NCI-H2029 treated with DMSO at 0.1 percent for 48 hours (cell line): ENCODE measurements around the gene PCDH15.

Source experiments
- DNase-seq: peaks from one replicate; lab custom pipeline; 2025; lab: John Stamatoyannopoulos, UW

PCDH15 gene

DNA sequence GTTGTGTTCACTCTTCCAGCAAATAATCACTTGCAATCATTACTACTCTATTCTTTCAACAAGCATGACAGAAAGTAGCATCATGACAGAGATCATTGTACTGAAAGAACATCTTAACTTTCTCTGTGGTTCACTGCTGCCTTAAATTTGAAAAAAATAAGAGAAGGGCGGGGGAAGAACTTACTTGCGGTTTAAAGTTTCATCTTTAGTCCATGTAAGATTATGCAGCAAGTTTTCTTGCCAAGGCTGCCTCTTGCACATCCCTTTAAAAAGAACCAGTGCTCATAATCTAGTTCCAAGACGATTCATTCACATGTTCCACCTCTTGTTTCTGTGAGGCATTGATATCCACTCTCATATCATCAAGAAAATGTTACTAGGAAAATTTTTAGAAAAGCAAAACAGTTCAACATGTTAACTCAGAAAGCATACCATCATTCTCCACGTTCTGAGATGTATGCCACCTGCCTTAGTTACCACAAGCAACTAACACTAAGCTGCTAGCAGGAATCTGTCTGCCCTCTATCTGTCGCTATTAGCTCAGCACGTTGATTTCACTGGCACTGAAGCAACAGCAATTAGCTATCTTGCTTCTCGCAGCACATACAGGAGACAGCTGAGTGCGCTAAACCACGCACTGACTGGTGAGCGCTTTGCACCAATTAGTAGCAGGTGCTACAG is at the start of gene PCDH15:
TSS of gene PCDH15 (minus strand) at position 491 of the 681 bp plus-strand sequence. CDS start 136,969 bp downstream, outside the sequence.
- no peak for DNase-seq

DNA sequence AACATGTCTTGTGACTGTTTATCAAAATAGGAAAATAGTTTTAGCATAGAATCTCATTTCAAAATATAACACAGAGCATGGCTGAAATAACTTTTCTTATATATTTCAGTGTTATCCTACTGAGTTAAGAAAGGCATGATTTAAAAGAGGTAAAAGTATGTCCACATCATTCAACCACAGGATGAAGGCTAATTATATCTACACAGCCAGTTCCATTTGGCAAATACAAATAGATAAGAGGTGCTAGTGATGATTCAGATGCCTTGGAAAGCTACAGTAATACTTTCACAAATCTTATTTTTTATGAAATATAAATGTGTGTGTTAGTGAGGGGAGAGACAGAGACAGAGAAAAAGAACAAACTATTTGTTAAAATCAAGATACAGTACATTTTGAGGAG is 42.9 kb upstream of the PCDH15 start:
- DNase-seq: no peak

DNA sequence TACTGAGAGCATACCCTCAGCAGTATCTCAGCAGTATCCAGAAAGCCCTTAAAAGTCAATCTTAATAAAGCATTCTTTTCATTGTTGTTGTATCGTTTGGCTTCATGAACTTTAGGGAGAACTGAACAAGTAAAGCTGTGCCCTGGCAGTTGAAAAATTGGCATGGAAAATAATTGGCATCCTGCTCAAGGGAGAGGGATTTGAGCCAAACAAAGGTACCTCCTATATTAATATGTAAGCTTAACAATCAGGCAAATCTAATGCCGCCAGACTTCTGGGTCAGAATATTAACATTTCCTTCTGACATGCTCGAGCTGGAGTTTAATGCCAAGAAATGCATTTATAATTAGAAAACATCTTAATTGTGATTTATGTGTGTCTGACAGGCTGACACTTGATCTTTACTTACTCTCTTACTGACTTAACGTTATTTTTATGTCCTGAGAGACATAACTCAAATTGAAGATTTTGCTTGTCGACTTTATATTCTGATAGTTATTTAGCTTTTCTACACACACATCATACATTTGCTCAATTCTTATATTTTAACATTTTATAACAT is 42.1 kb upstream of the PCDH15 start:
- no peak for DNase-seq

GRCh38 chr10:54837479-54837878 is 36.4 kb upstream of the PCDH15 start:
- no peak for DNase-seq

DNA sequence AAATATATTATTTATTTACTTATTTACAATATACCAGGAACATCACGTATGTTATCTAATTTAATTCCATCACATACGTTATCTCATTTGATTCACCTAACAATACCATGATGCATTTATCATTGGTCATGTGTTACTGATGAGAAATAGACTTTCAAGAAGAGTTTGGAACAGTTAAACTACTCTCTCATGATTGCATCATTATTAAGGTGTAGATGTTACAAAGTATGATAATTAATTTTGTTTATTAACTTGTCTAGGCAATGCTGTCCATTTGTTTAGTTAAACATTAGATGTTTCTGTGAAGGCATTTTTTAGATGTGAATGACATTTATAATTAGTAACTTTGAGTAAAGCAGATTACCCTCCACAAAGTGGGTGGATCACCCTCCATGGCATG is 32.0 kb upstream of the PCDH15 start:
- no peak for DNase-seq

DNA sequence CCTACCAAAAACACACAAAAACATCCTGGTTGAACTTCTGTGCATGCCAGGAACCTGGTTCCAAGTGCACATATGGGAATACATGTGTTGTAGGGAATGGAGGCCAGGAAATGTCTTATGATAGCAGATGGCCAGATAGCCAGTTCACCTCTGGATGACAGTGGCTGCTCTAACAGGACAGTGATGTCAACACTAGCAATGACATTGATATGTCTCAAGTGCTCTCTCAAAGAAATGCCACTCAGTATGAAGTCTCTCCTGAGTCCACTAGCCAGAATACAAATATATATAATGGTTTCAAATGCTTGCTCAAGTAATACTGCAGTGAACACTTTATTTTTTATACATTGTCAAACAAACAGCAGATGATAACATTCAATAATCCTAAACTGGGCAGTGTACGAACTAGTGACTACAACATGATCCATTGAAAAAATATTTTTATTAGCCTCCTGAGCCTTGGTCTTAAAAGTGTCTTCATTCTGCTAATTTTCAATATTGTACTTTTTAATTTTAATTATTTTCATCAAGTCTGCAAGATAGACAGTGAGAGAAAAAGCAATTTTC is 26.0 kb upstream of the PCDH15 start:
- no peak for DNase-seq

GRCh38 chr10:54815583-54815982 is 14.6 kb upstream of the PCDH15 start:
- no peak for DNase-seq

DNA sequence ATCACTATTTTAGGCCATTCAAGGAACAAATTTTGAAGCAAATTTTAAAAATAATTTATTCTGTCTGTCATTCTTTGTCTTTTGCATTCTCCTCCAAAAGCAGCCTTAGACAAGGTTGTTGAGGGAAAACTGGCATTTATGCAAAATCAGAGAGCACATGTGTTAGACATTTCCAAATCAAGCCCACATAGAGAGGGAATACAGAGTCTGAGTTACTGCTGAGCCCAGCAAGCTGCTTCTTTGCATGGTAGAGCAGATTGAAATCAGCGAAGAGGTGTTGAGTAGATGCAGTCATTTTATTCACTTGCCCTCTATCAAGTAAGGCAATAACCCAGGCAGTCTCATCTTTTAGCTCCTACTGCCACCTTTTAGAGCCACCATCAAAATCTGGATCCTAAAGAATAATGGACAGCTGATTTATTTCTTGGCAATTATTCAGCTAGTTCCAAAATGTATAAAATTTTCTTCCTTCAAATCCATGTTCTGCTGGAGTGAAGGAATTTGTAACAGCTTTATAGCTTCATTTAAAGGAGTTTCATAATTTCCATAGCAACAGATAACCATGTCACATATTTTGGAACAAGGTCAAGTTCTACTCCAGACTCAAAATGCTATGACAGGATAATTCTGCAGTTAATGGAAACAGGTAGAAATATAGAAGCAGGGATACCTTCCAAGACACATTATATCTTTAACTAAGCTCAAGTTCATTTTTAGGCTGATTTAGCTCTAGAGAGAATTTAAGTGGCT is 7.3 kb upstream of the PCDH15 start:
- no peak for DNase-seq

GRCh38 chr10:54799506-54799905 is 1.5 kb downstream of the PCDH15 start:
- DNase-seq: no peak

GRCh38 chr10:54797636-54798321 is 3.3 kb downstream of the PCDH15 start:
- no peak for DNase-seq

- DNase-seq: no peak
Measured at GRCh38 chr10:54796881-54797280, 4.2 kb downstream of the PCDH15 start.

DNA sequence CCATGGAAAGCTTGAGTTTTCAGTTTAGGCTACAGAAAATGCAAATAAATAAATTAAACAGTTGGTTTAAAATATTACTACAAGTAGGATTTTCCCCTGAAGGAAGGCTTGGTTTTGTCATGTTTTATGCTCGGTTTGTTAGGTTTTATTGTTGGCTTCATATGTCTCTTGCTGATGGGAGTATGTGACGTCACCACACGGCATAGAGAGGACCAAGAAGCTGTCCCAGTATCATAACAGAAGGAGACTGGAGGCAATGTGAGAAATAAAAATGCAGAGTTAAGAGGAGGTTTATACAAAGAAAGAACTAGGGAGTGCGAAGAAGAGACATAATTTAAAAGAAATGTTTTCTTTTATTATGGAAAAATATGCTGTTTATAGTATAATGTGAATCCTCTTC is 24.4 kb downstream of the PCDH15 start:
- DNase-seq: no peak

DNA sequence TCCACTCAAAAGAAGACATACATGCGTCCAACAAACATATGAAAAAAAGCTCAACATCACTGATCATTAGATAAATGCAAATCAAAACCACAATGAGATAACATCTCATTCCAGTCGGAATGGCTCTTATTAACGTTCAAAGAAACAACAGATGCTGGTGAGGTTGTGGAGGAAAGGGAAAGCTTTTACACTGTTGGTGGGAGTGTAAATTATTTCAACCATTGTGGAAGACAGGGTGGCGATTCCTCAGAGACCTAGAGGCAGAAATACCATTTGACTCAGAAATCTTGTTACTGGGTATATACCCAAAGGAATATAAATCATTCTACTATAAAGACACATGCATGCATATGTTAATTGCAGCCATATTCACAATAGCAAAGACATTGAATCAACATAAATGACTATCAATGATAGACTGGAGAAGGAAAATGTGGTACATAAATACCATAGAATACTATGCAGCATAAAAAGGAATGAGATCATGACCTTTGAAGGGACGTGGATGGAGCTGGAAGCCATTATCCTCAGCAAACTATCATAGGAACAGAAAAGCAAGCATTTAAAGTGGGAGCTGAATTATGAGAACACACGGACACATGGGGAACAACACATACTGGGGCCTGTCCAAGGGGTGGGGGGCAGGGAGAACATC is 28.4 kb downstream of the PCDH15 start:
- DNase-seq: no peak

DNA sequence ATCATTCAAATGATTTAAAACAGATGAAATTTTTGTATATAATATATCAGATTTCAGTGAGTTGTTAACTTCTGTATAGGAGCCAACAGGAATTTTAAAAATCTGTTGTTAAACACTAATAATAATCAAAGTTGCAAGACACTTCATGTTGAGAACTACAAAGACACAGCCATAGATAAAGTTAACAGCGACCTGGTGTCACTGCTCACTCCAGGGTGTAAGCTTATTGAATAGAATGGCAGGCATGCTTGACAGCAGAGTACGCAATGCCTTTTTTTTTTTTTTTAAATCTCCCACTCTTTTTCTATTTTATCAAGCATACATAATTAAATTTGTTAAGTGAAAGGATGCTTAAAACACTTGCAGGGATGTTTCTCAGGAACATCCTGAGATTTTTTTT is 32.0 kb downstream of the PCDH15 start:
- no peak for DNase-seq

- no peak for DNase-seq
Measured at GRCh38 chr10:54758791-54759190, 42.2 kb downstream of the PCDH15 start.

GRCh38 chr10:54749623-54750022 is 51.4 kb downstream of the PCDH15 start:
- no peak for DNase-seq

DNA sequence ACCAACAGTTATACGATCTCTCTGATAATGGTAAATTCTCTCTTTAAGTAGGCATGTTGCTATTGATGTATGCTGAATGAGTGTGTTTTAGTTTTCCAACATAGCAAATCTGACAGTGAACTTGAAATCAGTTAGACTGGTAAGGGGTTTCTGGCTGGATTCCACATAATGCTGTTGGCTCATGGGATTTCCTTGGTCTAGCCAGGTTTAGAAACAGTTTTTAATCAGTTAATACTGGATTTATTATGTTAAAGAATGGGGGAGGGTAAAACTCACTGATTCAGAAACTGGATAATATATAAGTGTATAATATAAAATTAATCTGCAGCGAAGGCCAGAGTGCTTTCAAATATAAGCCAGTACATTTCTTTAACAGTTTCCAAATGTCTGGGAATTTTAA is 55.6 kb downstream of the PCDH15 start:
- no peak for DNase-seq

DNA sequence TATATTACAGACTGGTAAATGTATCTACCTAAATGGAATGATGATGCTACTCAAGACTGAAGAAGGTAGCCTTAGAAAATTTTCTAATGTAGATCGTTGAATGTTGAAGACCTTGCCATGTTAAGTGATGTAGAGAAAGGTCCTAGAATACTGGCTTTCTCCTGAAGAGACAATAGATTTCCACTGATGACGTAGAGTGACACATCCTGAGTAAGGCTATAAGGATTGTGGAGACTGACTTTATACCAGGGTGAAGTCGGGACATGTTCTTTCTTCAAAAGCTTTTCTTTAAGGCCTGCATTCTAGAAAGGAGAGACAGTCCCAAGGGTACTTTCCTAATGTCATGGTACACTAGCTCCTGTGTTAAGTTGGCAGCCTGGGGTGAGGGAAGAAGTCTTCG is 58.6 kb downstream of the PCDH15 start:
- no peak for DNase-seq

- no peak for DNase-seq
Measured at GRCh38 chr10:54728511-54728910, 72.5 kb downstream of the PCDH15 start.

DNA sequence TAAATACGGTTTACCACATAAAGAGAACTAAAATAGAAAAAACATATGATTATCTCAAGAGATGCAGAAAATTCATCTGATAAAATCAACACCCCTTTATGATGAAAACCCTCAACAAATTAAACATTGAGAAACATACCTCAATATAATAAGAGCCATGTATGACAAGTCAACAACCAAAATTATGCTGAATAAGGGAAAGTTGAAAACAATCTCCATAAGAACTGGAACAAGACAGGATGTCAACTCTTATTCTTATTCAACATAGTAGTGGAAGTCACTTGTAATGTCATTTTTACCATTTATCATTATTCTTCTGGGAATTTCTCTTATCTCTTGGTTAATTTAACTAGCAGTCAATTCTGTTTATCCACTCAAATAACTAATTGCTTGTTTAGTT is 79.0 kb downstream of the PCDH15 start:
- DNase-seq: no peak

DNA sequence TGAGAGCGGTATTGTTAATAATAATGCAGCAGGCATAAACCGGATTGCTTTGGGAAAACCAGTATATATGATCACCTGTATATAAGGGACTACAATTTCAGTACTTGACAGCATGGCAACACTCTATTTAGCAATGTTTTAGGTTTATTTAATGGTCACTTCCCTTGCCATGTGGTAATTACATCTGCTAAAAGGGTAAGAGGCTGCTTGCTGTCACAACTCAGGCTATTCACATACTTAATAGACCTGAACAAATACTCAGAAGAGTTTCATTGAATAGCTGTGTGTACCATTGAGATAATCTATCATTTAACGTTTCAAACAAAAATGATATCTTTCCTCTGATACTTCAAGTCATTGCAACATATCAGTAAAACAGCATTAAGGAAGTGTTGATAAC is 90.1 kb downstream of the PCDH15 start:
- DNase-seq: no peak

GRCh38 chr10:54708591-54708990 is 92.4 kb downstream of the PCDH15 start:
- no peak for DNase-seq
